Thyroid gland (tissue), 4 donors: Measurements from ENCODE around the gene PDGFB.

Experiments used
- CTCF ChIP-seq, 6 experiments: fragments of 200-600 bp in 3 of 6; fragments of 450-650 bp in 3 of 6; sonication (generic) in 3 of 6; IDR thresholded peaks; one replicate each; pipeline ENCODE4 v1.5.1; 2016 to 2019; ENCODE audit warnings: antibody characterized with exemption in 6 of 6, mild to moderate bottlenecking in 2 of 6, inconsistent platforms in 1 of 6, moderate library complexity in 1 of 6
- POLR2A ChIP-seq, 2 donors: fragments of 450-650 bp; IDR thresholded peaks; one replicate each; pipeline ENCODE4 v1.6.1; 2017; ENCODE audit warnings: antibody characterized with exemption in 2 of 2, mild to moderate bottlenecking in 2 of 2, moderate library complexity in 1 of 2

DNA sequence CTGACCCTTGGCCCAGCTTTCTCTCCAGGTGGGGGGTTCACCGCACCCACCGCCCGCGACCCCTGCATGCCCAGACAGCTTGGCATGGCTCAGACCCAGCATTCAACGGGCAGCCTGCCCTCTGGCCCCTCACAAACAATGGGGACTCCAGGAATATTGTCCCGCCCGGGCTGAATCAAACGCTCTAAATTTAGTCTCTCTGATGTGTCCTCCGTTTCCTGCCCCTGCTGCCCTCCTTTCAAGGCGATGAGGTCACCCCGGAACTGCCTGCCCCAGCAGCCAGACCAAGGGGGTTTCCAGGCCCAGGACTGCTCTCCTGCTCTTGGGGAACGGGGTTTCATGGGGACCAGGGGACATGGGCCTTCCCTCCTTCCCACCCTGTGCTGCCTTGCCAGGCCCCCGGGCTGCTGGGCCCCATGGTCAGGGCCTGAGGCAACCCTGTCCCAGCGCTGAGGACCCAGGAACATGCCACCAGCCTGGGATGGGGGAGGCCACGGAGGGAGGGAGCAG, 10.1 kb upstream of the PDGFB start:
- TF ChIP-seq CTCF (IDR thresholded peaks at IDR 0.05) (no peak), POLR2A (IDR thresholded peaks at IDR 0.05) (no peak)
